ENCODE results near the gene GSTCD.

Gene GSTCD

DNA sequence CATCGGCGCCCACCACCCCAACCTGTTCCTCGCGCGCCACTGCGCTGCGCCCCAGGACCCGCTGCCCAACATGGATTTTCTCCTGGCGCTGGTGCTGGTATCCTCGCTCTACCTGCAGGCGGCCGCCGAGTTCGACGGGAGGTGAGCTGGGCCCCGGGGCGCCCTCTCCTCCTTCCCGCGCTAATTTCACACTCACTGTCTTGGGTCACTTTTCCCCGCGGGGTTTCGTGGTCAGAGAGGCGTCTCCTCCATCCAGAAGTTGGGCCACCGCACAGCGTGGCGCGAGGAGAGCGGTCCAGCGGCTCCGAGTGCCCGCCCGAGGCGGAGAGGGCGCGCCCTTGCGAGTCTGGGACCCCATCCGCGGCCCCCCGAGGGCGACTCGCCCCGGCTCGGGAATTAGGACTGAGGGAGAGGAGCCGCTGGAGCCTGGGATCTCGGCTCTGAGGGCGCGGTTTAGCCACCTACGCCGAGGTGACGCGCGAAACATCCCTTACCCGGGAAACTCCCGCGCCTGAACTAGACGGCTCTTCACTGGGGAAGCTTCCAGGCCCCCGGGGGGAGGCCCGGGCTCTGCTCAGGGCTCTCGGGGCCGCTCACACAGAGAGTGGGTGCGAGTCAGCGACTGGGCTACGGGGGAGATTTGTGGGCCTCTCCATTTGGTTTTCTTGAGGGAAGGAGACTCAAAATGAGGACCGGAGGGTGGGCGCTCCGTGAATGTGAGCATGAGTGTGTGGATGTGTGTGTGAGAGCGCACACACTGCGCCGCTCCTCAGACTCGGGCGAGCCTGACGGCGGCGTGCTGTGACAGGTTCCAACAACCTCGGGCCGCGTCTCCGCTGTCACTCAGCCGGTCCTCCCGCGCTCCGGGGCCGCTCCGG, 187.2 kb downstream of the GSTCD start:
- no peak overlapping the region for H3K27ac ChIP-seq

GRCh38 chr4:105896461-105896942, 187.9 kb downstream of the GSTCD start:
- no peak overlapping the region for H3K27ac ChIP-seq
- TF ChIP-seq CTCF (conservative IDR thresholded peaks at IDR 0.05): no peak
- TF ChIP-seq ZFX (IDR thresholded peaks at IDR 0.05): no peak

More for the DNA sequence above, 187.2 kb downstream of the GSTCD start:
- TF ChIP-seq CTCF (conservative IDR thresholded peaks at IDR 0.05) (no peak), ZFX (IDR thresholded peaks at IDR 0.05) (no peak)

All from C4-2B (cell line).